Neural crest cell (in vitro differentiated cells): ENCODE data around the gene AGBL5. TPM values are rescaled to one million over a fixed set of nuclear protein-coding genes. Genes with fewer than 3 reads are reported as not detected.

Source experiments
- DNase-seq: peaks from one replicate; pipeline ENCODE4 v3.0.0; 2021; ENCODE audit warnings: low read depth, mixed read lengths, low spot score
- H3K27ac Mint-ChIP-seq: one replicate; pipeline ENCODE4 v1.8.0; 2021; ENCODE audit warnings: mild to moderate bottlenecking, mixed read lengths; ENCODE audit not compliant: unreplicated experiment
- H3K27me3 Mint-ChIP-seq: 2 replicates; pipeline ENCODE4 v1.8.0; 2021; ENCODE audit warnings: low read depth, mild to moderate bottlenecking, mixed read lengths
- H3K36me3 Mint-ChIP-seq: 2 replicates; pipeline ENCODE4 v1.8.0; 2021; ENCODE audit warnings: low read depth, mild to moderate bottlenecking, mixed read lengths
- H3K4me1 Mint-ChIP-seq: 2 replicates; pipeline ENCODE4 v1.8.0; 2021; ENCODE audit warnings: mixed read lengths
- H3K4me3 Mint-ChIP-seq: one replicate; pipeline ENCODE4 v1.8.0; 2021; ENCODE audit warnings: mild to moderate bottlenecking, mixed read lengths
- H3K9me3 Mint-ChIP-seq: 2 replicates; pipeline ENCODE4 v1.8.0; 2021; ENCODE audit warnings: mixed read lengths
- CTCF ChIP-seq: fragments of 200-600 bp; sonication (generic); conservative IDR thresholded peaks from 2 replicates; pipeline ENCODE4 v1.5.0; 2021; ENCODE audit warnings: antibody characterized with exemption, mild to moderate bottlenecking
- total RNA-seq: library from RNA; stranded (reverse); gene quantifications from 2 replicates; pipeline ENCODE4 v1.2.1, GENCODE V29; 2021

Gene AGBL5
- total RNA-seq, 1 donor from 2014 or later: 67.2 TPM

- no peaks in the 10 kb centered on the region for H3K27me3 Mint-ChIP-seq
- no peak for TF ChIP-seq CTCF
- H3K36me3 Mint-ChIP-seq: peaks cover 2% of the 10 kb centered on the region
- no peak for DNase-seq
- H3K27ac Mint-ChIP-seq: no peak overlapping the region
- no peaks in the 10 kb centered on the region for H3K4me1 Mint-ChIP-seq
- no peaks in the 10 kb centered on the region for H3K9me3 Mint-ChIP-seq
- no peak overlapping the region for H3K4me3 Mint-ChIP-seq
Observed at GRCh38 chr2:27039871-27040270, 11.6 kb upstream of the AGBL5 start.

GRCh38 chr2:27040282-27040681 is 11.2 kb upstream of the AGBL5 start:
- peaks cover 2% of the 10 kb centered on the region for H3K36me3 Mint-ChIP-seq
- H3K4me3 Mint-ChIP-seq: no peak overlapping the region
- no peaks in the 10 kb centered on the region for H3K9me3 Mint-ChIP-seq
- H3K27ac Mint-ChIP-seq: no peak overlapping the region
- no peak for DNase-seq
- H3K27me3 Mint-ChIP-seq: no peaks in the 10 kb centered on the region
- no peak for TF ChIP-seq CTCF
- no peaks in the 10 kb centered on the region for H3K4me1 Mint-ChIP-seq

- H3K9me3 Mint-ChIP-seq: no peaks in the 10 kb centered on the region
- TF ChIP-seq CTCF: no peak
- H3K4me3 Mint-ChIP-seq: no peak overlapping the region
- no peak for DNase-seq
- H3K4me1 Mint-ChIP-seq: no peaks in the 10 kb centered on the region
- H3K27ac Mint-ChIP-seq: no peak overlapping the region
- H3K36me3 Mint-ChIP-seq: no peaks in the 10 kb centered on the region
- H3K27me3 Mint-ChIP-seq: no peaks in the 10 kb centered on the region
Observed at GRCh38 chr2:27041752-27042151, 9.7 kb upstream of the AGBL5 start.

GRCh38 chr2:27042159-27042661 is 9.3 kb upstream of the AGBL5 start:
- no peak overlapping the region for H3K4me3 Mint-ChIP-seq
- TF ChIP-seq CTCF: no peak
- H3K36me3 Mint-ChIP-seq: no peaks in the 10 kb centered on the region
- H3K9me3 Mint-ChIP-seq: no peaks in the 10 kb centered on the region
- no peaks in the 10 kb centered on the region for H3K27me3 Mint-ChIP-seq
- H3K27ac Mint-ChIP-seq: no peak overlapping the region
- no peak for DNase-seq
- H3K4me1 Mint-ChIP-seq: no peaks in the 10 kb centered on the region

GRCh38 chr2:27042985-27043634 is 8.4 kb upstream of the AGBL5 start:
- TF ChIP-seq CTCF: no peak
- H3K4me1 Mint-ChIP-seq: peaks cover 4% of the 10 kb centered on the region
- H3K36me3 Mint-ChIP-seq: no peaks in the 10 kb centered on the region
- DNase-seq: no peak
- no peak overlapping the region for H3K4me3 Mint-ChIP-seq
- no peak overlapping the region for H3K27ac Mint-ChIP-seq
- no peaks in the 10 kb centered on the region for H3K9me3 Mint-ChIP-seq
- peaks cover 3% of the 10 kb centered on the region for H3K27me3 Mint-ChIP-seq
